H1 (cell line): ENCODE measurements around the gene CPNE4. TPM values are rescaled to one million over a fixed set of nuclear protein-coding genes. Genes with fewer than 3 reads are reported as not detected.

Source experiments
- ASH2L ChIP-seq: fragments of 200-600, 300-600 bp; sonication (generic); IDR thresholded peaks from one replicate; pipeline ENCODE4 v1.7.1; 2017; ENCODE audit warnings: low read length
- CBX5 ChIP-seq: fragments of 300-800, 300-1000 bp; sonication (generic); IDR thresholded peaks from 2 replicates; pipeline ENCODE4 v1.7.1; 2016; ENCODE audit warnings: antibody characterized with exemption, low read length, low read depth
- EZH2 ChIP-seq: fragments of 200-600 bp; sonication (generic); IDR thresholded peaks from 2 replicates; pipeline ENCODE4 v1.7.1; 2012; ENCODE audit warnings: low read depth, mild to moderate bottlenecking, moderate library complexity, low read length, inconsistent platforms; ENCODE audit not compliant: severe bottlenecking
- GABPA ChIP-seq: IDR thresholded peaks from 2 replicates; pipeline ENCODE4 v1.6.1; 2011; ENCODE audit warnings: mild to moderate bottlenecking, low read length, moderate library complexity, borderline replicate concordance; ENCODE audit not compliant: insufficient read depth
- YY1 ChIP-seq: IDR thresholded peaks from 2 replicates; pipeline ENCODE4 v1.6.1; 2011; ENCODE audit warnings: low read depth, mild to moderate bottlenecking, low read length
- polyA plus RNA-seq, 7 experiments: library from polyadenylated mRNA; depleted of rRNA in 3 of 7; stranded (reverse) in 5 of 7; unstranded in 2 of 7; fragments of >200 nt in 5 of 7; fragments of 200-250 nt in 2 of 7; gene quantifications; 1 replicate in 5 of 7; 2 replicates in 1 of 7; 4 replicates in 1 of 7; pipeline versions ENCODE4 v1.2.1 to v1.2.3, GENCODE V29; 2011 to 2013; ENCODE audit warnings: missing spikeins in 2 of 7, mixed read lengths in 2 of 7
- total RNA-seq: library from RNA; stranded (reverse); fragmentation: NEBNext Ultra II Directional; extraction: Animal tissue kit (Norgen Biotek cat#: 25700); gene quantifications from 2 replicates; pipeline ENCODE4 v1.2.1, GENCODE V29; 2021
- TF ChIP-seq, protein P1 (sequence below): fragments of 300-600 bp; sonication (generic); IDR thresholded peaks from 2 replicates; pipeline ENCODE4 v1.7.1; 2012; ENCODE audit warnings: low read length, moderate library complexity, mild to moderate bottlenecking, inconsistent platforms; ENCODE audit not compliant: insufficient replicate concordance
- TF ChIP-seq, protein P2 (sequence below): IDR thresholded peaks from 2 replicates; pipeline ENCODE4 v1.6.1; 2011; ENCODE audit warnings: low read length, improper control_type of control experiment

Gene CPNE4
- total and polyA plus RNA-seq, 2 of the 8 experiments (the other 6 are each of a cell fraction or from before 2014, with no cell fraction given), result 0.82 to 3.8 TPM

DNA sequence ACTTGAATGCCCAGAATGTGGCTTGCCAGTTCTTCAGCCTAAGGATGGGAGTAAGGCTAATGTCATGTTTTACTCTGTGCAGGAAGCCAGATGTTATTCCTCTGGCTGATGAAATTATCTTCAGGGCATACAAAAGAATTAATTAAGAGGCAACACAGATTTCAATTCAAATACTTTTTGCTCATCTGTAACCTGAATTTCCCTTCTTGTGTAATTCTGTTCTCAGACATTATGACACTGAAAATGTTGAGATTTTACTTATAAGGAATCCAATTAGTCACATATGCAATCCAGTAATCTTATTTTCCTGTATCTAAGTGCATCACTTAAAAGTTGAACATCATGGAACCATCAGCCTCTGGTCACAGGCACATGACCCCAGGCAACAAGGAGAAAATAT, 136.5 kb downstream of the CPNE4 start (continued):
- TF ChIP-seq, protein P1, sequence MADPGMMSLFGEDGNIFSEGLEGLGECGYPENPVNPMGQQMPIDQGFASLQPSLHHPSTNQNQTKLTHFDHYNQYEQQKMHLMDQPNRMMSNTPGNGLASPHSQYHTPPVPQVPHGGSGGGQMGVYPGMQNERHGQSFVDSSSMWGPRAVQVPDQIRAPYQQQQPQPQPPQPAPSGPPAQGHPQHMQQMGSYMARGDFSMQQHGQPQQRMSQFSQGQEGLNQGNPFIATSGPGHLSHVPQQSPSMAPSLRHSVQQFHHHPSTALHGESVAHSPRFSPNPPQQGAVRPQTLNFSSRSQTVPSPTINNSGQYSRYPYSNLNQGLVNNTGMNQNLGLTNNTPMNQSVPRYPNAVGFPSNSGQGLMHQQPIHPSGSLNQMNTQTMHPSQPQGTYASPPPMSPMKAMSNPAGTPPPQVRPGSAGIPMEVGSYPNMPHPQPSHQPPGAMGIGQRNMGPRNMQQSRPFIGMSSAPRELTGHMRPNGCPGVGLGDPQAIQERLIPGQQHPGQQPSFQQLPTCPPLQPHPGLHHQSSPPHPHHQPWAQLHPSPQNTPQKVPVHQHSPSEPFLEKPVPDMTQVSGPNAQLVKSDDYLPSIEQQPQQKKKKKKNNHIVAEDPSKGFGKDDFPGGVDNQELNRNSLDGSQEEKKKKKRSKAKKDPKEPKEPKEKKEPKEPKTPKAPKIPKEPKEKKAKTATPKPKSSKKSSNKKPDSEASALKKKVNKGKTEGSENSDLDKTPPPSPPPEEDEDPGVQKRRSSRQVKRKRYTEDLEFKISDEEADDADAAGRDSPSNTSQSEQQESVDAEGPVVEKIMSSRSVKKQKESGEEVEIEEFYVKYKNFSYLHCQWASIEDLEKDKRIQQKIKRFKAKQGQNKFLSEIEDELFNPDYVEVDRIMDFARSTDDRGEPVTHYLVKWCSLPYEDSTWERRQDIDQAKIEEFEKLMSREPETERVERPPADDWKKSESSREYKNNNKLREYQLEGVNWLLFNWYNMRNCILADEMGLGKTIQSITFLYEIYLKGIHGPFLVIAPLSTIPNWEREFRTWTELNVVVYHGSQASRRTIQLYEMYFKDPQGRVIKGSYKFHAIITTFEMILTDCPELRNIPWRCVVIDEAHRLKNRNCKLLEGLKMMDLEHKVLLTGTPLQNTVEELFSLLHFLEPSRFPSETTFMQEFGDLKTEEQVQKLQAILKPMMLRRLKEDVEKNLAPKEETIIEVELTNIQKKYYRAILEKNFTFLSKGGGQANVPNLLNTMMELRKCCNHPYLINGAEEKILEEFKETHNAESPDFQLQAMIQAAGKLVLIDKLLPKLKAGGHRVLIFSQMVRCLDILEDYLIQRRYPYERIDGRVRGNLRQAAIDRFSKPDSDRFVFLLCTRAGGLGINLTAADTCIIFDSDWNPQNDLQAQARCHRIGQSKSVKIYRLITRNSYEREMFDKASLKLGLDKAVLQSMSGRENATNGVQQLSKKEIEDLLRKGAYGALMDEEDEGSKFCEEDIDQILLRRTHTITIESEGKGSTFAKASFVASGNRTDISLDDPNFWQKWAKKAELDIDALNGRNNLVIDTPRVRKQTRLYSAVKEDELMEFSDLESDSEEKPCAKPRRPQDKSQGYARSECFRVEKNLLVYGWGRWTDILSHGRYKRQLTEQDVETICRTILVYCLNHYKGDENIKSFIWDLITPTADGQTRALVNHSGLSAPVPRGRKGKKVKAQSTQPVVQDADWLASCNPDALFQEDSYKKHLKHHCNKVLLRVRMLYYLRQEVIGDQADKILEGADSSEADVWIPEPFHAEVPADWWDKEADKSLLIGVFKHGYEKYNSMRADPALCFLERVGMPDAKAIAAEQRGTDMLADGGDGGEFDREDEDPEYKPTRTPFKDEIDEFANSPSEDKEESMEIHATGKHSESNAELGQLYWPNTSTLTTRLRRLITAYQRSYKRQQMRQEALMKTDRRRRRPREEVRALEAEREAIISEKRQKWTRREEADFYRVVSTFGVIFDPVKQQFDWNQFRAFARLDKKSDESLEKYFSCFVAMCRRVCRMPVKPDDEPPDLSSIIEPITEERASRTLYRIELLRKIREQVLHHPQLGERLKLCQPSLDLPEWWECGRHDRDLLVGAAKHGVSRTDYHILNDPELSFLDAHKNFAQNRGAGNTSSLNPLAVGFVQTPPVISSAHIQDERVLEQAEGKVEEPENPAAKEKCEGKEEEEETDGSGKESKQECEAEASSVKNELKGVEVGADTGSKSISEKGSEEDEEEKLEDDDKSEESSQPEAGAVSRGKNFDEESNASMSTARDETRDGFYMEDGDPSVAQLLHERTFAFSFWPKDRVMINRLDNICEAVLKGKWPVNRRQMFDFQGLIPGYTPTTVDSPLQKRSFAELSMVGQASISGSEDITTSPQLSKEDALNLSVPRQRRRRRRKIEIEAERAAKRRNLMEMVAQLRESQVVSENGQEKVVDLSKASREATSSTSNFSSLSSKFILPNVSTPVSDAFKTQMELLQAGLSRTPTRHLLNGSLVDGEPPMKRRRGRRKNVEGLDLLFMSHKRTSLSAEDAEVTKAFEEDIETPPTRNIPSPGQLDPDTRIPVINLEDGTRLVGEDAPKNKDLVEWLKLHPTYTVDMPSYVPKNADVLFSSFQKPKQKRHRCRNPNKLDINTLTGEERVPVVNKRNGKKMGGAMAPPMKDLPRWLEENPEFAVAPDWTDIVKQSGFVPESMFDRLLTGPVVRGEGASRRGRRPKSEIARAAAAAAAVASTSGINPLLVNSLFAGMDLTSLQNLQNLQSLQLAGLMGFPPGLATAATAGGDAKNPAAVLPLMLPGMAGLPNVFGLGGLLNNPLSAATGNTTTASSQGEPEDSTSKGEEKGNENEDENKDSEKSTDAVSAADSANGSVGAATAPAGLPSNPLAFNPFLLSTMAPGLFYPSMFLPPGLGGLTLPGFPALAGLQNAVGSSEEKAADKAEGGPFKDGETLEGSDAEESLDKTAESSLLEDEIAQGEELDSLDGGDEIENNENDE, result no peak
- TF ChIP-seq CBX5 (no peak), GABPA (no peak), ASH2L (no peak), EZH2 (no peak), YY1 (no peak)
- TF ChIP-seq, protein P2, sequence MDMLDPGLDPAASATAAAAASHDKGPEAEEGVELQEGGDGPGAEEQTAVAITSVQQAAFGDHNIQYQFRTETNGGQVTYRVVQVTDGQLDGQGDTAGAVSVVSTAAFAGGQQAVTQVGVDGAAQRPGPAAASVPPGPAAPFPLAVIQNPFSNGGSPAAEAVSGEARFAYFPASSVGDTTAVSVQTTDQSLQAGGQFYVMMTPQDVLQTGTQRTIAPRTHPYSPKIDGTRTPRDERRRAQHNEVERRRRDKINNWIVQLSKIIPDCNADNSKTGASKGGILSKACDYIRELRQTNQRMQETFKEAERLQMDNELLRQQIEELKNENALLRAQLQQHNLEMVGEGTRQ, result no peak
- TF ChIP-seq, all 59 proteins: peak for 0
